Stimulated activated CD8-positive, alpha-beta memory T cell treated with anti-CD3 and anti-CD28 coated beads, Interleukin-7, amount 100 ng/mL, for 48 hours (primary cell): Measurements from ENCODE around the gene EIF1.
"Not testable (repeated sequence)": the region's sequence is repeated elsewhere in the genome, so short reads cannot be mapped to it uniquely, and the experiment has no call there.

Experiments
- DNase-seq, 2 donors: peaks; one replicate each; pipeline ENCODE4 v3.0.0-alpha.2; 2020; ENCODE audit warnings: low read depth in 1 of 2; ENCODE audit errors: extremely low read depth in 1 of 2

The EIF1 gene

DNA sequence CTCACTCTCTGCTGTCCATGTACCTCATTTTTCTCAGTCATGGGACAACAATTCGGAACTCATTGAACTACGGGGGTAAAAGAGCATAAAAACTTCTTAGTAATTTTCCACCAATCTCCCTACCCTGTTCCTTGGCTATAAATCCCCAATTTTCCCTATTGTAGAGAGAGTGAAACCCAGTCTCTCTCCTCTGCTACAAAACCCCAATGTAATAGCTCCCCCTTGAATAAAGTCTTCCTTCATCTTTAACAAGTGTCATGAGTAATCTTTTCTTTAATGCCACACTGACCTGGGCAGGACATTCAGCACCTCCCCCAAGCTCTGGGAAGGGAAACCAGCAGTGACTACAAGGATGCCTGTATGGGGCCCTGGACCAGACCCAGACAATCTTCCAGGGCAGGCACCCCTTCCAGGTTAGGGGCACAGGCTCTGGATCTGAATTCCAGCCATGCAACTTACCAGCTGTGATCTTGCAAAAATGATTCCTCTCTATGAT, 10.2 kb upstream of the EIF1 start:
- no peak for DNase-seq

- peak in 1 of 2 donors; percentile 61 for DNase-seq
These were observed 9.6 kb upstream of the EIF1 start for GRCh38 chr17:41678907-41679739.

- no peak for DNase-seq
These were observed 8.8 kb upstream of the EIF1 start for GRCh38 chr17:41679740-41680425.

- no peak for DNase-seq
These were observed 8.2 kb upstream of the EIF1 start for GRCh38 chr17:41680426-41681040.

DNA sequence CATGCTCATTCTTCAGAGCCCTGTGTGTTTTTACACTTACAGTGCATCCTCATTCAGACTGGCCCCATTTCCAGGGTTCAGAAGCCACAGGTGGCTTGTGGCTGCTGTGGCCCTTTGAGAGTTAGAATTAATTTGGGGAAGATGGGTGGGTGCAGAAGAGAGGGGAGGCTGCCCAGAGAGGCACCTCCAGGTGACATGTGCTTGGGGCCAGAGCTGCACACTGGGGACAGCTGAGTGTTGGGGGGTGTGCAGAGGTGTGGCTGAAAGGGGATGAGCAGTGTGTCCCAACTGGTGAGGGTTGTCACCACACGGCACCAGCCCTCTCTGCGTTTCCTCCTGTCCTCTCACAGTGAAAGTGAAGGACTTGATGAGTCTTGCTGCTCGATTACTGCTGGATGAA, 6.9 kb upstream of the EIF1 start:
- DNase-seq, result no peak

- DNase-seq, result no peak
These were observed 6.1 kb upstream of the EIF1 start for GRCh38 chr17:41682631-41683030.

DNA sequence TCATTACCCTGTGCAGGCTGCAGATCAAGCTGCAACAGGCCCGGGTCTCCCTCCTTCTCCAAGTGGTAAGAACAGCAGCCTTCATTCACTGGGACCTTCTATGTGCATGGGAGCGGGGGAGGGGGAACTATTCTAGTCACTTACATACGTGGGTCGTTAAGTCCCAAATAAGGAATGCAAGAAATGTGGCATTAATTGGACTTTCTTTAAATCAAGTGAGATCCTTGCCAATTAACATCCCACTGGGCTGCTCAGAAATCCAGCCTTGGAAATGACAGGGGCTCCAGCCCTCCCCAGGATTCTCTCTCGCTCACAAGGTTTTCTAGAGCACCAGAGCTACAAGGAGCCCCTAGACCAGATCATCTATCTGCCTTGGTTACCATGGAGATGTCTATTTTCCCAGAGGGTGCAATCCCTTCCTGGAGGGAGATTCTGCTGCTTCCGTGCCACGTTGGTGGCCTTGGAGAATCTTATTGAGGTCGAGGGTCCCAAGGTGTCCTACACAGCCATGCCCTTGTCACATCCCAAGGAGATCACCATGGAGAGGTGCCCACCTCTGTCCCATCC, 5.2 kb upstream of the EIF1 start:
- no peak for DNase-seq

DNA sequence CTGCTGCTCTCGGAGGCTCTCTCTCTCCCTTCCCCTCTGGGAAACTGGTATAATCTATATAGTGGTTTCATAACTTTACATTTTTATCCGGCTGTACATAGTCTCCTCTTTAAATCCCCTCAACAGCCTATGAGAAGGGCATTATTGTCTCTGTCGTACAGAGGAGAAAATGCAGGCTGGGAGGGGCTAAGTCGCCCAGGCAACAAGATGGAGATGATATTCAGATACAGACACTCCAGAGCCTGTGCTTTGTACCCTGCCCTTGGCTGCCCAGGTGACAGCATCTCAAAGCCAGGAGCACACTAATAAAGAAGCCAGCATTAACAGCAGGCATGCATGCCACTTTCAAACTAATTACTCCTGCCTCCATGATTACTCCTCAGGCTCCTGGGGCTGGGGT, 4.7 kb upstream of the EIF1 start:
- DNase-seq, result no peak

DNA sequence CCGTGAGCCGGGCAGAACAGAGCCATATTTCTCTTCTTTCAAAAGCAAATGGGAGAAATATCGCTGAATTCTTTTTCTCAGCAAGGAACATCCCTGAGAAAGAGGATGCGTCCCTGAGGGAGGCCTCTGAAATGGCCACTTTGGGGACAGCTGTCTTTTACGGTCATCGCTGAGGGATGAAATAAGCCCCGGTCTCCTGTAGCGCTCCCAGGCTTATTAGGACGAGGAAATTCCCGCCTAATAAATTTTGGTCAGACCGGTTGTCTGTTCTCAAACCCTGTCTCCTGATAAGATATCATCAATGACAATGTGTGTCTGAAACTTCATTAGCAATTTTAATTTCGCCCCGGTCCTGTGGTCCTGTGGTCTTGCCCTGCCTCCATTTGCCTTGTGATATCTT, 2.9 kb upstream of the EIF1 start:
- not testable (repeated sequence) for DNase-seq

GRCh38 chr17:41686281-41686680, 2.4 kb upstream of the EIF1 start:
- no peak for DNase-seq

- DNase-seq, result peak in 1 of 2 donors; percentile 53
These were observed 651 bp upstream of the EIF1 start for GRCh38 chr17:41687828-41688640.

DNA sequence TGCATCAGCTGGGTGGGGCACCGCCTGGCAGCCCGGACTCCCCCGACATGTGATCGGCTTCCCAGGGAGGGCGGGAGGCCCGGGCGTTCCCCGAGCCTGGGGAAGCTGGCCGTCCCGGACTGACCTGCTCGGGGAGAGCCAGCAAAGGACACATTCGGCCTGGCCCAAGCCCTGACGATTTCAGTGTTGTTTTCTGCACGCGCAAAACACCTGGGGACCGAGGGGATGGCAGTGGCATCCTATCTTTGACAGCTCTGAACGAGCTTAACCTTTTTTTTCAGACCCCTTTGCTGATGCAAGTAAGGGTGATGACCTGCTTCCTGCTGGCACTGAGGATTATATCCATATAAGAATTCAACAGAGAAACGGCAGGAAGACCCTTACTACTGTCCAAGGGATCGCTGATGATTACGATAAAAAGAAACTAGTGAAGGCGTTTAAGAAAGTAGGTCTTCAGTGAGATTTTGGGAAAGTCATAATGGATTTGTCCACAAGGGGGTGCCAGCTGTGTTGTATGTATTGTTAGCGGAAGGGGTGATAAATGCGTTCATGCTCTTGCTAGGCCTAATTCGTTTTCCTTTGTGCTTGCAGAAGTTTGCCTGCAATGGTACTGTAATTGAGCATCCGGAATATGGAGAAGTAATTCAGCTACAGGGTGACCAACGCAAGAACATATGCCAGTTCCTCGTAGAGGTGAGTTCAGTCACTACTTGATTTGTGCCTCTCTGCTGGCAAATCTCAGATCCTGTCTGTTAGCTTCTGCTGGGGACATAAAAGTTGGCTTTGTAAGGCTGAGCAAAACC, 1.0 kb downstream of the EIF1 start:
- no peak for DNase-seq

DNA sequence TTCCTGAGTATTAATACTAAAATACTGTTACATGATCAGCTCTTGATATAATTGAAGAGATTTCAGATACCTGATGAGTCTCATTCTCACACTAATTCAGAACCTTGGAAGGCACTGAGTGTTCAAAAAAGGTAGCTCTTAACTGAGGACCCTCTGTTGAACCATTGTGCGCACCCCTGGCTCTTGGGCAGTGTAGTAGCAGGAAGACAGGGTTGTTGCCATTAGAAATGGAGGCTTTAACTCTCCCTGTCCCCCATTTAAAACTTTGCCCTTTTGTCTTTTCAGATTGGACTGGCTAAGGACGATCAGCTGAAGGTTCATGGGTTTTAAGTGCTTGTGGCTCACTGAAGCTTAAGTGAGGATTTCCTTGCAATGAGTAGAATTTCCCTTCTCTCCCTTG, 1.8 kb downstream of the EIF1 start:
- no peak for DNase-seq

DNA sequence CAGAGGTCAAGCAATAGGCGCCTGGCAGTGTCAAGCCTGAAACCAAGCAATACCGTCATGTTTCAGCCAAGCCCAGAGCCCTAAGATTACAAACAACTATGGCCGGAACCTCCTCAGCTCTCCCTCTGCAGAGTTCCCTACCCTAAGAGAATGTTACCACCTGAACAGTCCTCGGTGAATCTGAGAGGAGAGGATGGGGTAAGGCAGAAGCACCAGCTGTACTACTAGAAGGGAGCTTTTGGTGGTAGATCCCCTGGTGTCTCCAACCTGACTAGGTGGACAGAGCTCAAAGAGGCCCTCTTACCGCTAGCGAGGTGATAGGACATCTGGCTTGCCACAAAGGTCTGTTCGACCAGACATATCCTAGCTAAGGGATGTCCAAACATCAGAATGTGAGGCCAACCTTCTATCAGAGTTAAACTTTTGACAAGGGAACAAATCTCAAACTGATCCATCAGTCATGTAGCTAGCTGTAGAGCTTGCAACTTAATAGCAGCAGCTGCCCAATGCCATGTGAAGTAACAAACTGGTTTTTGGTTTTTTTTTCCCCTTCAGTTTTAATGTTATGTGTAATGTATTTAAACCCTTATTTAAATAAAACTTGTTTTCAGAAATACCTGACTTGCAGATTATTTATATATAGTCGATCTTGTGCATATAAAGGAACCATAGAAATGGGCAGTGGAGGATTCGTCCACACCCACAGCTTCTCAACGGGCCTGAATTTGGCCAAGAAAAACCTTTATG, 2.5 kb downstream of the EIF1 start:
- DNase-seq, result no peak

GRCh38 chr17:41692722-41693521, 4.2 kb downstream of the EIF1 start:
- DNase-seq, result no peak

- no peak for DNase-seq
These were observed 6.5 kb downstream of the EIF1 start for GRCh38 chr17:41695134-41695661.

DNA sequence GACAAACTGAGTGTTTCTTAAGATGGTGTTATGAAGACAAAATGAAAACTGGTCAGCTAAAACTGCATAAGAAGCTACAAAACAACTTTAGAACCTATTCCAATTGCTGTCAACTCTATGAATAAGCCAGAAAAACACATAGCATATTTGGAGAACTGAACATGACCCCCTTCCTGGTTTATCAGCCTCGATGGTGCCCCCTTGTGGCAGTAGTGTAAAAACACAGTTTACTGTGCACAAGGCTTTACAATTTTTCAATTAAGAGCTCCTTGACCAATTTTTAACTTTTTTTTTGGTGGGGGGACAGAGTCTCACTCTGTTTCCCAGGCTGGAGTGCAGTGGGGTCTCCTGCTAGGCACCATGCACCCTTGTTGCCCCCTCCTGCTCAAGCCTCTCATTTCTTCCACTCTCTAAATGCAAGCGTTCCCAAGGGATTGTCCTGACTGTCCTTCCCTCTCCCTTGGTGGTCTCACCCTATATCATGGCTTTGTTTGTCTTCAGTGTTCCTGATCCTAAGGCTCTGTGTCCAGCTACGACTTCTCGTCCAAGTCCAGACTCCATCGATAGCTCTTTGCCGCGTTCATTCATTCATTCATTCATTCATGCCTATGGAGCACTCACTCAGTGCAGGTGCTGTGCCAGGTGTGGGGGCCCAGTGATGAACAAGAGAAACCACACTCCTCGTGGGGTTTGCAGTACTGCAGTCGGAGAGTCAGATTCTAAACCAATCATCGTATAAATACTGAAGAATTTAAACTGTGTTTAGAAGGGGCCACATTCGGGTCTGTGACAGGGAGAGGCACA, 7.5 kb downstream of the EIF1 start:
- peak in 1 of 2 donors; percentile 49 for DNase-seq
